Small intestine (tissue), 7 donors: ENCODE measurements around the gene LIN37. TPM values are rescaled to one million over a fixed set of nuclear protein-coding genes. Genes with fewer than 3 reads are reported as not detected.

Experiments
- DNase-seq, 2 donors: peaks; one replicate each; pipeline versions ENCODE4 v3.0.0 to v3.0.0-alpha.2; 2013
- FAIRE-seq: peaks from 2 replicates; lab custom pipeline; 2012; peaks lifted over from hg19 to GRCh38; lab: Jason Lieb, UNC
- H3K27ac ChIP-seq, 3 donors: one replicate each; pipeline ENCODE4 v1.5.1; 2013; ENCODE audit warnings: low read length in 2 of 3, mild to moderate bottlenecking in 2 of 3, control low read depth in 1 of 3, inconsistent platforms in 1 of 3, low read depth in 1 of 3, moderate library complexity in 1 of 3
- H3K27me3 ChIP-seq, 3 donors: one replicate each; pipeline ENCODE4 v1.6.1; 2013; ENCODE audit warnings: low read length in 3 of 3, inconsistent platforms in 1 of 3; ENCODE audit not compliant: control insufficient read depth in 3 of 3, insufficient read depth in 3 of 3
- H3K36me3 ChIP-seq, 3 donors: one replicate each; pipeline ENCODE4 v1.6.1; 2013; ENCODE audit warnings: low read length in 3 of 3, inconsistent platforms in 1 of 3, low read depth in 1 of 3, mild to moderate bottlenecking in 1 of 3, moderate library complexity in 1 of 3; ENCODE audit not compliant: control insufficient read depth in 3 of 3, insufficient read depth in 2 of 3
- H3K4me1 ChIP-seq, 3 donors: one replicate each; pipeline ENCODE4 v1.6.1; 2013; ENCODE audit warnings: low read length in 2 of 3, inconsistent platforms in 1 of 3, low read depth in 1 of 3, mild to moderate bottlenecking in 1 of 3, moderate library complexity in 1 of 3; ENCODE audit not compliant: control insufficient read depth in 3 of 3, insufficient read depth in 2 of 3
- H3K4me3 ChIP-seq, 3 donors: one replicate each; pipeline ENCODE4 v1.5.1; 2013; ENCODE audit warnings: low read length in 3 of 3, control low read depth in 1 of 3, inconsistent platforms in 1 of 3, low read depth in 1 of 3, mild to moderate bottlenecking in 1 of 3, moderate library complexity in 1 of 3
- H3K9me3 ChIP-seq, 2 donors: one replicate each; pipeline ENCODE4 v1.6.1; 2013; ENCODE audit warnings: low read depth in 1 of 2, low read length in 1 of 2; ENCODE audit not compliant: control insufficient read depth in 2 of 2, insufficient read depth in 1 of 2
- WGBS, 3 donors: extraction: QIAGEN DNeasy Blood & Tissue Kit; methylation state at CpG; one replicate each; pipeline ENCODE4 v1.1.7; 2013; 5-methylcytosine and 5-hydroxymethylcytosine counted together
- polyA plus RNA-seq, 4 donors: library from polyadenylated mRNA; stranded (reverse) in 3 of 4; unstranded in 1 of 4; fragments of 200-250 nt in 3 of 4; fragments of 120-200 nt in 1 of 4; gene quantifications; one replicate each; pipeline versions ENCODE4 v1.2.1 to v1.2.3, GENCODE V29; 2013
- donor health status: healthy with polysubstance abuse.
- donor health status: control.
- donor health status: control.
- donor health status: Bipolar disorder and iron deficiency.
- donor health status: healthy.

The LIN37 gene
- polyA plus RNA-seq, 4 donors: 9.6 to 58.6 (median 26.7) TPM

GRCh38 chr19:35756377-35757230 is 8.2 kb downstream of the LIN37 start, which contains the start of gene HSPB6:
TSS of gene HSPB6 (minus strand) at chr19:35757029. CDS start at chr19:35757008, 21 bp downstream.
- FAIRE-seq: no peak
- H3K27me3 ChIP-seq: peaks cover 0 to 24% (median 0%) of the 10 kb centered on the region in 3 donors
- DNase-seq: peak in 1 of 2 donors; percentile 40
- H3K9me3 ChIP-seq: no peaks in the 10 kb centered on the region
- H3K27ac ChIP-seq: peak within 1 kb of the TSS in 2 of 3 donors; percentile 64 to 90
- 3 to 14% (median 8%) methylated on average over 50 to 52 of the region's 52 CpGs for WGBS, 3 donors
- peaks cover under 1 to 45% (median 10%) of the 10 kb centered on the region in 3 donors for H3K36me3 ChIP-seq
- H3K4me3 ChIP-seq: peak within 1 kb of the TSS; percentile 29 to 70 (median 45)
- peaks cover 0 to 30% (median 15%) of the 10 kb centered on the region in 3 donors for H3K4me1 ChIP-seq

DNA sequence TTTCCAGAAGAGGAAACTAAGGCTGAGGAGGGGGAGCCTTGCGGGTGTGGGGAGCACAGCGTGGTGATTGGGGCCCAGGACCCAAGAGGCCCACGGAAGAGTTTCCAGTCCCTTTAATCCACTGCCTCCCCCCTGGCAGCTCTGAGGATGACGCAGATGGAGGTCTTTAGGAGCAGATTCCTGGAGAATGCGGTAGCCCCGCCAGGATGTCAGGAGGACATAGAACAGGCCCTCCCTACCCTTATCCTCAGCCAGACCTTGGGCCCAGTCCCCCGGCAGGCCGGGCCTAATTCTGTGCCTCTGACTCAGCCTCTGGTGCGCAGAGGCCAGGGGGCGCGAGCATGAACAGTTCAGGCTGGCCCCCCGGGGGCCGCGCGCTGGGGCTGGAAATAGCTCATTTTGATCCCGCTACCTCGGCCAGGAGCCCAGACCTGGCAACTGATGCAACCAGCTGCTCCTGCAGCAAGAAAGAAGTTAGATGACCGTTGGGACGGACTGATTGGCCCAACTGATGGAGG is 8.9 kb downstream of the LIN37 start:
- 3 to 7% (median 5%) methylated on average over 16 to 19 of the region's 19 CpGs for WGBS, 3 donors
- Histone ChIP-seq H3K9me3 (no peaks in the 10 kb centered on the region), H3K36me3 (peaks cover 3 to 44% (median 7%) of the 10 kb centered on the region in 3 donors), H3K27ac (peak overlapping the region in 2 of 3 donors; percentile 64 to 90), H3K4me1 (peaks cover 0 to 30% (median 15%) of the 10 kb centered on the region in 3 donors), H3K27me3 (peaks cover 0 to 24% (median 0%) of the 10 kb centered on the region in 3 donors), H3K4me3 (peak overlapping the region; percentile 29 to 70 (median 45))
- DNase-seq (peak in 1 of 2 donors; percentile 57), FAIRE-seq (no peak)

GRCh38 chr19:35757749-35758608 is 9.6 kb downstream of the LIN37 start, which contains the start of gene PROSER3:
TSS of gene PROSER3 (plus strand) at chr19:35758176. CDS start at chr19:35758216, 40 bp downstream.
- 0 to 1% (median 0%) methylated on average over 53 of the region's 53 CpGs for WGBS, 3 donors
- FAIRE-seq (peak; percentile 90), DNase-seq (peak; percentile 99 to 100)
- peak within 1 kb of the TSS; percentile 80 to 92 (median 80) for H3K27ac ChIP-seq
- peaks cover 0 to 30% (median 15%) of the 10 kb centered on the region in 3 donors for H3K4me1 ChIP-seq
- H3K9me3 ChIP-seq: no peaks in the 10 kb centered on the region
- H3K27me3 ChIP-seq: peaks cover 0 to 24% (median 0%) of the 10 kb centered on the region in 3 donors
- H3K36me3 ChIP-seq: peaks cover 3 to 38% (median 6%) of the 10 kb centered on the region in 3 donors
- peak within 1 kb of the TSS; percentile 56 to 77 (median 70) for H3K4me3 ChIP-seq

- H3K4me3 ChIP-seq: no peak overlapping the region
- FAIRE-seq: no peak
- WGBS, 3 donors: 96 to 97% (median 96%) methylated on average over 2 of the region's 2 CpGs
- DNase-seq: no peak
- peaks cover 0 to 30% (median 15%) of the 10 kb centered on the region in 3 donors for H3K4me1 ChIP-seq
- H3K36me3 ChIP-seq: peaks cover under 1 to 36% (median 5%) of the 10 kb centered on the region in 3 donors
- H3K27me3 ChIP-seq: peaks cover 0 to 24% (median 0%) of the 10 kb centered on the region in 3 donors
- no peak overlapping the region for H3K27ac ChIP-seq
- H3K9me3 ChIP-seq: no peaks in the 10 kb centered on the region
These were observed 11.3 kb downstream of the LIN37 start for GRCh38 chr19:35759697-35760096.

DNA sequence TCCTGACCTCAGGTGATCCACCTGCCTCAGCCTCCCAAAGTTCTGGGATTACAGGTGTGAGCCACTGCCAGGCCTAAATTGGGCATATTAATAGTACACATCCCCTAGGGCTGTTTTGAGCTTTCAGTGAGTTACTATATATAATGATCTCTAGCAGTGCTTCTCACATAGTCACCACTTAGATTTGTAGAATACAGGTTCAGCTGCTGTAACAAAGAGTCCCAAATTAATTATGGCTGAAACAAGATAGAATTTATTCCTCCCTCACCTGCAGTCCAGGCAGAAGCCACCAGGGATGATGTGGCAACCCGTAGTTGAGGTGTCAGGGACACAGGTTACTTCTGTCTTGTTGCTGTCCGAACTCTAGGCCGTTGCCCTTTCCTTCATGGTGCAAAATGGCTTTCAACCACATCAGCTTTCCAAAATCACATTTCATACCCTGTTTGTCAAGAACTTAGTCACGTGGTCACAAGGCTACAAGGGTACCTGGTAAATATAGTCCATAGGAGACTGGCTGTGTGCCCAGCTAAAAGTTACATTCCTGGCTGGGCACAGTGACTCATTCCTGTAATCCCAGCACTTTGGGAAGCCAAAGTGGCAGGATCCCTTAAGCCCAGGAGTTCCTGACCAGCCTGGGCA is 12.5 kb downstream of the LIN37 start:
- H3K4me3 ChIP-seq: no peak overlapping the region
- H3K27me3 ChIP-seq: peaks cover 0 to 14% (median 0%) of the 10 kb centered on the region in 3 donors
- no peak overlapping the region for H3K27ac ChIP-seq
- peaks cover 0 to 23% (median 15%) of the 10 kb centered on the region in 3 donors for H3K4me1 ChIP-seq
- FAIRE-seq (no peak), DNase-seq (no peak)
- 90 to 96% (median 91%) methylated on average over 4 of the region's 4 CpGs for WGBS, 3 donors
- H3K36me3 ChIP-seq: peaks cover 5 to 43% (median 9%) of the 10 kb centered on the region in 3 donors
- no peaks in the 10 kb centered on the region for H3K9me3 ChIP-seq

DNA sequence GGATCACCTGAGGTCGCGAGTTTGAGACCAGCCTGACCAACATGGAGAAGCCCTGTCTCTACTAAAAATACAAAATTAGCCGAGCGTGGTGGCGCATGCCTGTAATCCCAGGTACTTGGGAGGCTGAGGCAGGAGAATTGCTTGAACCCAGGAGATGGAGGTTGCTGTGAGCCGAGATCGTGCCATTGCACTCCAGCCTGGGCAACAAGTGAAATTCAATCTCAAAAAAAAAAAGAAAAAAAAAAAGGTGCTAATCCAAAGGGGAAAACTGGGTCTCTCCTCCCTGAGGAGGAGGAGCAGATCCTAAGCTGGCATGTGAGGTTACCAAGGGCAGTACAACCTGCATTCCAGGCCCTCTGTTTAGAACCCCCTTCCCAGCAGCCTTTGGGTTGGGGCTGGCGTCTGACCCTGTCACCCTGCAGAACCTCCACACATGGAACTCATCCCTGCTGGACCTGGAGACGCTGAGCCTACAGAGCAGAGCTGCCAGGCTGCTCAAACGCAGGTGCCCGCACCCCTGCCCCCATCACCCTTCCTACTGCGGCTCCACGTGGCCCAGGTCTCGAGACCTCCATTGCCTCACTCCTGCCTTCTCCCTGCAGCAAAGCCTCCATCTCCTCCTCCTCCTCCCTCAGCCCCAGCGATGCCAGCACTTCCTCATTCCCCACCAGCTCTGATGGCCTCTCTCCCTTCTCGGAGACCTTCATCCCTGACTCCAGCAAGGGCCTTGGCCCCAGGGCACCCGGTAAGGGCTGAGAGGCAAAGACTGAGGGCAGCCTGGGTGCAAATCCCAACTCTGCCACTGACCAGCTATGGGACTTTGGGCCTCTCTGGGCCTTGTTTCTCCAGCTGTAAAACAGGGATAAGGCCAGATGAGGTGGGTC is 16.3 kb downstream of the LIN37 start:
- Histone ChIP-seq H3K27ac (no peak overlapping the region), H3K4me3 (no peak overlapping the region), H3K27me3 (no peaks in the 10 kb centered on the region), H3K4me1 (no peaks in the 10 kb centered on the region), H3K9me3 (no peaks in the 10 kb centered on the region), H3K36me3 (peaks cover 5 to 55% (median 9%) of the 10 kb centered on the region in 3 donors)
- FAIRE-seq (no peak), DNase-seq (no peak)
- 95 to 97% (median 96%) methylated on average over 17 of the region's 17 CpGs for WGBS, 3 donors

- Histone ChIP-seq H3K4me1 (no peaks in the 10 kb centered on the region), H3K27me3 (no peaks in the 10 kb centered on the region), H3K9me3 (no peaks in the 10 kb centered on the region), H3K36me3 (peaks cover 5 to 44% (median 8%) of the 10 kb centered on the region in 3 donors), H3K4me3 (no peak overlapping the region), H3K27ac (no peak overlapping the region)
- no peak for DNase-seq
- 83 to 84% (median 83%) methylated on average over 11 of the region's 11 CpGs for WGBS, 3 donors
- no peak for FAIRE-seq
These were observed 18.3 kb downstream of the LIN37 start for GRCh38 chr19:35766571-35767104.
